HCT116 (cell line): ENCODE data around the gene EVC2.

ENCODE experiments used
- CTCF ChIP-seq, 3 experiments: fragments of 200-600 bp in 1 of 3; sonication (generic) in 1 of 3; IDR thresholded peaks in 2 of 3; conservative IDR thresholded peaks in 1 of 3; 2 replicates each; pipeline ENCODE4 v1.5.1; 2012 to 2017; ENCODE audit warnings: low read depth in 2 of 3, low read length in 2 of 3, antibody characterized with exemption in 1 of 3, borderline replicate concordance in 1 of 3, control low read depth in 1 of 3, mild to moderate bottlenecking in 1 of 3, mixed read lengths in 1 of 3, mixed run types in 1 of 3, moderate library complexity in 1 of 3; ENCODE audit not compliant: insufficient read depth in 1 of 3
- EZH2 ChIP-seq: fragments of 200-600 bp; sonication (generic); IDR thresholded peaks from 2 replicates; pipeline ENCODE4 v1.6.1; 2017; ENCODE audit warnings: antibody characterized with exemption, mixed run types
- POLR2AphosphoS5 ChIP-seq: IDR thresholded peaks from 2 replicates; pipeline ENCODE4 v1.6.1; 2011; ENCODE audit warnings: mild to moderate bottlenecking, low read depth, low read length, moderate library complexity
- RAD21 ChIP-seq: IDR thresholded peaks from 2 replicates; pipeline ENCODE4 v1.6.1; 2012; ENCODE audit warnings: low read depth, mild to moderate bottlenecking
- REST ChIP-seq: IDR thresholded peaks from 2 replicates; pipeline ENCODE4 v1.6.1; 2012; ENCODE audit warnings: low read depth
- TCF7L2 ChIP-seq: IDR thresholded peaks from 2 replicates; pipeline ENCODE4 v1.7.0; 2011; ENCODE audit warnings: borderline replicate concordance, inconsistent platforms; ENCODE audit not compliant: insufficient read depth, insufficient read length; ENCODE audit errors: extremely low read depth
- ZNF274 ChIP-seq: fragments of 200-500 bp; sonication (Bioruptor generic); IDR thresholded peaks from 2 replicates; pipeline ENCODE4 v1.6.1; 2014; ENCODE audit warnings: mild to moderate bottlenecking, low read depth, low read length, inconsistent platforms
- TF ChIP-seq, protein P1 (sequence below): IDR thresholded peaks from 2 replicates; pipeline ENCODE4 v1.6.1; 2012

DNA sequence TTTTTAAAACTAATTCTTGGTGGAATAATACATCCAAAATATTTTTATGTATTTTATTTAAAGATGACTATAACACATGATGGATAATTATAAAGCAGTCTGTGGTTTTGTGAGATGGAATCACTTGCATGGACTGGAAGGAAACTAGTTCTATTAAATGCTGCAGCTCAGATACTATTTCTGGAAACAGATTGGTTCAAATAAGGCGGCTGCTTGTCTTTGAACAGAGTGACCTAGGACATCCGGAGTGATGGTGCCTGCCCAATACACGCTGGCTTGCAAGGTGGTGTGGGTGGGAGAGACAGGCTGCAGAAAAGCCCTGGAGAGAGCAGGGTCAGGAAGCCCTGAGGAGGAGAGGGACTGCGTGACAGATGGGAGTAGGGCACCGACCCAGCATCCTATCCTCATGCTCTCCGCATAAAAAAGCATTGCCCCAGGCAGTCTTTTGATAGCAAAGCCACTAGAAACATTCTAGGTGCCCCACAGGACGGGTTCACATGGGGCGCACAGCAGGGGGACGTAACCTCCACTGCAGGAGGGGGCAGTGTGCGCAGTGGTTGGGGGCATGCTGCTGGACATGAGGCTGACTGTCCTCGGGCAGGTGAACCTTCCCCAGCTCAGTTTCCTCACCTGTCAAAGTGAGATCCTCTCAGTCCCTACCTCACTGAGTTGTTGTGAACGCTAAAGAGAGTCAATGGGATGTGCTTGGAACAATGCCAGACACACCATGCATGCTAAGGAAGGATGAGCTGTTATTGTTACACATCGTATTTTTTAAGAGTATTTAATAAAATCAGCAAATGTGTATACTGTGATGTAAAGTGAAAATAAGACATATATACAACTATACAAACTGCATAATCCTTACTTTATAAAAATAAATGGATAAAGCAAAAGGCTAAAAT is 71.3 kb downstream of the EVC2 start:
- TF ChIP-seq REST (no peak), CTCF (IDR thresholded peaks at IDR 0.05 in 2 of 3, conservative IDR thresholded peaks at IDR 0.05 in 1 of 3; ENCODE audit: borderline replicate concordance in 1 of 3, insufficient read depth in 1 of 3, low read depth in 2 of 3, low read length in 2 of 3) (no peak), ZNF274 (no peak), POLR2AphosphoS5 (no peak), RAD21 (no peak), TCF7L2 (no peak), EZH2 (no peak)
- TF ChIP-seq, protein P1, sequence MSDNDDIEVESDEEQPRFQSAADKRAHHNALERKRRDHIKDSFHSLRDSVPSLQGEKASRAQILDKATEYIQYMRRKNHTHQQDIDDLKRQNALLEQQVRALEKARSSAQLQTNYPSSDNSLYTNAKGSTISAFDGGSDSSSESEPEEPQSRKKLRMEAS: no peak
